GM18858 (cell line): ENCODE data around the gene CD99.
"Not testable (repeated sequence)": the region's sequence is repeated elsewhere in the genome, so short reads cannot be mapped to it uniquely, and the experiment has no call there.

Source experiments
- ATAC-seq: cut with Tn5 transposase; IDR thresholded peaks from one replicate; pipeline ENCODE4 v1.9.1; 2021; ENCODE audit not compliant: unreplicated experiment

The CD99 gene

GRCh38 chrX:2719774-2720447 is 28.8 kb downstream of the CD99 start:
- no peak for ATAC-seq

- ATAC-seq: no peak
Measured at GRCh38 chrX:2723286-2723879, 32.3 kb downstream of the CD99 start.

GRCh38 chrX:2727264-2727663 is 36.2 kb downstream of the CD99 start:
- ATAC-seq: not testable (repeated sequence)

GRCh38 chrX:2732076-2732475 is 41.0 kb downstream of the CD99 start:
- no peak for ATAC-seq

GRCh38 chrX:2732649-2733048 is 41.6 kb downstream of the CD99 start:
- ATAC-seq: no peak

GRCh38 chrX:2733286-2733685 is 42.2 kb downstream of the CD99 start:
- ATAC-seq: no peak

- ATAC-seq: no peak
Measured at GRCh38 chrX:2735270-2735669, 44.2 kb downstream of the CD99 start.

GRCh38 chrX:2740672-2741071 is 49.6 kb downstream of the CD99 start:
- no peak for ATAC-seq

- no peak for ATAC-seq
Measured at GRCh38 chrX:2741386-2741785, 50.3 kb downstream of the CD99 start.

GRCh38 chrX:2746250-2746649 is 55.2 kb downstream of the CD99 start:
- ATAC-seq: not testable (repeated sequence)

GRCh38 chrX:2748171-2748814 is 57.2 kb downstream of the CD99 start:
- ATAC-seq: no peak

- no peak for ATAC-seq
Measured at GRCh38 chrX:2748815-2749188, 57.7 kb downstream of the CD99 start.

- no peak for ATAC-seq
Measured at GRCh38 chrX:2751291-2751690, 60.2 kb downstream of the CD99 start.

GRCh38 chrX:2751874-2752300 is 60.8 kb downstream of the CD99 start, which contains the start of gene XG:
XG (plus strand) TSS chrX:2752040; CDS start chrX:2752275, 235 bp downstream.
- not testable (repeated sequence) for ATAC-seq

- ATAC-seq: not testable (repeated sequence)
Measured at GRCh38 chrX:2752441-2752840, 61.3 kb downstream of the CD99 start.

- ATAC-seq: not testable (repeated sequence)
Measured at GRCh38 chrX:2755163-2755715, 64.1 kb downstream of the CD99 start.

GRCh38 chrX:2756548-2756947 is 65.5 kb downstream of the CD99 start:
- ATAC-seq: no peak

GRCh38 chrX:2761246-2761645 is 70.2 kb downstream of the CD99 start:
- no peak for ATAC-seq

- ATAC-seq: not testable (repeated sequence)
Measured at GRCh38 chrX:2762671-2763070, 71.6 kb downstream of the CD99 start.

GRCh38 chrX:2764766-2765548 is 73.9 kb downstream of the CD99 start:
- ATAC-seq: not testable (repeated sequence)

- ATAC-seq: no peak
Measured at GRCh38 chrX:2765549-2765830, 74.4 kb downstream of the CD99 start.
